COLO668 (cell line): Measurements from ENCODE around the gene MLLT6.
A peak's percentile ranks its signal among the peaks of the same experiment; 100 is the strongest.

Experiments used
- DNase-seq: peaks from one replicate; lab custom pipeline; 2025; ENCODE audit not compliant: unreplicated experiment; lab: John Stamatoyannopoulos, UW

The MLLT6 gene

GRCh38 chr17:38706505-38707216, 1.6 kb downstream of the MLLT6 start:
- peak; percentile 11 for DNase-seq

- peak; percentile 31 for DNase-seq
Observed at GRCh38 chr17:38707678-38708351, 2.7 kb downstream of the MLLT6 start.

- DNase-seq: no peak
Observed at GRCh38 chr17:38709104-38709820, 4.2 kb downstream of the MLLT6 start.

- DNase-seq: no peak
Observed at GRCh38 chr17:38709864-38710603, 5.0 kb downstream of the MLLT6 start.

- DNase-seq: no peak
Observed at GRCh38 chr17:38710604-38710962, 5.5 kb downstream of the MLLT6 start.

GRCh38 chr17:38710985-38711384, 5.9 kb downstream of the MLLT6 start:
- no peak for DNase-seq

- DNase-seq: peak; percentile 41
Observed at GRCh38 chr17:38711792-38712571, 6.9 kb downstream of the MLLT6 start.

- DNase-seq: no peak
Observed at GRCh38 chr17:38712593-38712992, 7.5 kb downstream of the MLLT6 start.

- peak; percentile 4 for DNase-seq
Observed at GRCh38 chr17:38713456-38714075, 8.5 kb downstream of the MLLT6 start.

- no peak for DNase-seq
Observed at GRCh38 chr17:38715216-38715943, 10.3 kb downstream of the MLLT6 start.

GRCh38 chr17:38716368-38717005, 11.4 kb downstream of the MLLT6 start:
- no peak for DNase-seq

GRCh38 chr17:38717139-38717745, 12.2 kb downstream of the MLLT6 start:
- DNase-seq: no peak

GRCh38 chr17:38719289-38719942, 14.3 kb downstream of the MLLT6 start:
- DNase-seq: no peak

- no peak for DNase-seq
Observed at GRCh38 chr17:38719943-38720641, 15.0 kb downstream of the MLLT6 start.

- no peak for DNase-seq
Observed at GRCh38 chr17:38720941-38721340, 15.9 kb downstream of the MLLT6 start.

GRCh38 chr17:38721802-38722201, 16.7 kb downstream of the MLLT6 start:
- no peak for DNase-seq

GRCh38 chr17:38724337-38724988, 19.4 kb downstream of the MLLT6 start:
- peak; percentile 59 for DNase-seq
